Measurements from ENCODE around the gene PLCH1.
"Not testable (repeated sequence)": the region's sequence is repeated elsewhere in the genome, so short reads cannot be mapped to it uniquely, and the experiment has no call there.

- TF ChIP-seq CTCF (IDR thresholded peaks at IDR 0.05; ENCODE audit: low read length); EZH2 (IDR thresholded peaks at IDR 0.05; ENCODE audit: borderline replicate concordance, low read length): not testable (repeated sequence)
These were observed 130.5 kb downstream of the PLCH1 start for GRCh38 chr3:155614410-155614809.
